Stimulated activated naive B cell treated with anti-CD40 and anti-IgM and Interleukin-4, amounts not matched to agents 10 μg/mL and 1 μg/mL and 100 μg/mL, for 72 hours (primary cell): Measurements from ENCODE around the gene ZNF800.
"Not testable (repeated sequence)": the region's sequence is repeated elsewhere in the genome, so short reads cannot be mapped to it uniquely, and the experiment has no call there.

Source experiments
- ATAC-seq, 2 donors: fragments of 150-1000 bp; cut with Tn5 transposase; replicated peaks; 2 replicates each; pipeline ENCODE4 v1.10.0; 2021; ENCODE audit warnings: moderate library complexity in 1 of 2
- DNase-seq: peaks from one replicate; pipeline ENCODE4 v3.0.0; 2021
- H3K27ac Mint-ChIP-seq: one replicate; pipeline ENCODE4 v1.8.0; 2022; ENCODE audit warnings: mild to moderate bottlenecking, mixed read lengths
- H3K27me3 Mint-ChIP-seq, 2 donors: one replicate each; pipeline ENCODE4 v1.8.0; 2022; ENCODE audit warnings: mixed read lengths in 2 of 2
- H3K36me3 Mint-ChIP-seq, 2 donors: one replicate each; pipeline ENCODE4 v1.8.0; 2022; ENCODE audit warnings: mixed read lengths in 2 of 2, mild to moderate bottlenecking in 1 of 2
- H3K4me1 Mint-ChIP-seq, 2 donors: one replicate each; pipeline ENCODE4 v1.8.0; 2022; ENCODE audit warnings: mixed read lengths in 2 of 2, mild to moderate bottlenecking in 1 of 2
- H3K4me3 Mint-ChIP-seq, 2 donors: one replicate each; pipeline ENCODE4 v1.8.0; 2022; ENCODE audit warnings: mild to moderate bottlenecking in 2 of 2, mixed read lengths in 2 of 2, moderate library complexity in 1 of 2
- H3K9me3 Mint-ChIP-seq, 2 donors: one replicate each; pipeline ENCODE4 v1.8.0; 2022; ENCODE audit warnings: mixed read lengths in 2 of 2, mild to moderate bottlenecking in 1 of 2

Gene ZNF800

DNA sequence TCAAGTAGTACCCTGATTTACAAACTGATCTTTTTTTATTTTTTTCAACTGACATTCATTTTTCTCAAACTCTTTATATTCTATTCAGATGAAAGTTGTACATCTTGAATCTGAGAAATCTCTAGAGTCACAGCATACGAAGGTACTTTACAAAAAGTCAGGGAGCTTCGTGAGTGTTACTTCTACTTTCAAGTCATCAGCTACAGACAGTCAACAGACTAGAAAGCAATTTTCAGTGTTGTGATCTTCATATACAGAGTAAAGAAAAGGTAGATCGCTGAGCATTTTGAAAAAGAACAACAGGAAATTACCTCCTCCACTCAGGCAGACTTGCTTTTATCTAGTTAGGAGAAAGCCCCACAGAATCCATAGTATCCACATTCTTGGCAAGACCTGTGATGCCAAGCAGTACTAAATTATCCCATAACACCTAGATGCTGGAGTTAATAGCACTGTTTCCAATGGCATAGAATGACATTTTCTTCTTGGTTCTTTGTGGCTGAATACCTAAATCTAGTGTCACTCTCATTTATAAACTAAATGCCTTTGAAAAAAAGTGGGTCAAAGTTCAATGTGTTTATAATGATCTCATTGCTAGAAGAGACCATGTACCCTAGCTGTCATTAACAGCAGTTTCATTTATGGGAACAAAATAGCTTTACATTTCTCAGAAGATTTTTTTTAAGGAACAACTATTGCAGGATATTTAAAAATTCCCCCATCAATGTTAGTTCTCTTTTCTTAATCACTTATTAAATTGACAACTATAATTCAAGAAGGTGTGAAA is 12.0 kb upstream of the ZNF800 start:
- no peak for DNase-seq

DNA sequence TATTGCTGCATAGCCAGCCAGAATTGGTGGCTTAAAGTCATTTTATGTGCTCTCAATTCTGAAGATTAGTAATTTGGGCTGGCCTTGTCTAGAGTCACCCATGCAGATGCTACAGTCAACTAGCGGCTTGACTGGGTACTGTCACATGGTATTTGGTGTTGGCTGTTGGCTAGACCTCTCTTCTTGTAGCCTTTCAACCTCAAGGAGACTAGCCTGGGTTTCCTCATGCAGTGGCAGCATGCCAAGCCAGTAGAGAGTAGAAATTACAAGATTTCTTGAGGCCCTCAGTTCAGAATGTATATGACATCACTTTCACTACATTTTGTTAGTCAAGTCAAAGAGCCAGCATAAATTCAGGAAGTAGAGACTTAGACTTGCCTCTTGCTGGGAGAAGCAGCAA is 3.7 kb upstream of the ZNF800 start:
- Mint-ChIP-seq H3K27me3 (peaks cover 3 to 9% of the 10 kb centered on the region in 2 donors), H3K4me3 (no peak overlapping the region), H3K27ac (no peak overlapping the region), H3K9me3 (peaks cover 4 to 5% of the 10 kb centered on the region in 2 donors), H3K4me1 (peaks cover 10 to 16% of the 10 kb centered on the region in 2 donors), H3K36me3 (peaks cover 0 to 6% of the 10 kb centered on the region in 2 donors)
- DNase-seq (no peak), ATAC-seq (no peak)

More for the DNA sequence above, 12.0 kb upstream of the ZNF800 start:
- peaks cover 3 to 6% of the 10 kb centered on the region in 2 donors for H3K4me1 Mint-ChIP-seq
- H3K4me3 Mint-ChIP-seq, result no peak overlapping the region
- H3K36me3 Mint-ChIP-seq, result no peaks in the 10 kb centered on the region
- no peak overlapping the region for H3K27ac Mint-ChIP-seq
- no peak for ATAC-seq
- H3K9me3 Mint-ChIP-seq, result peaks cover 0 to 1% of the 10 kb centered on the region in 2 donors
- H3K27me3 Mint-ChIP-seq, result peaks cover 9 to 13% of the 10 kb centered on the region in 2 donors

DNA sequence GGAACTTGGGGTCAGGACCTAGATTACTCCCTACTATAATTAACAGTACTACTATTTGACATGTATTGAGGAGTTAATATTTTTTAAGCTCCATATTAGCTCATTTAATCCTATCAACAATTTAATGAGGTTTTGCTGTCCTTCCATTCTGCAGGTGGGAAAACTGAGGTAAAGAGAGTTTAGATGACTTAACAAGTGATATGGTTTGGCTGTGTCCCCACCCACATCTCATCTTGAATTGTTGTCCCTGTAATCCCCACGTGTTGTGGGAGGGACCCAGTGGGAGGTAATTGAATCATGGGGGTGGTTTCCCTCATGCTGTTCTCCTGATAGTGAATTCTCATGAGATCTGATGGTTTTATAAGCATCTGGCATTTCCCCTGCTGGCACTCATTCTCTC is 2.6 kb upstream of the ZNF800 start:
- H3K27ac Mint-ChIP-seq, ATAC-seq, DNase-seq, H3K4me3 Mint-ChIP-seq, H3K9me3 Mint-ChIP-seq, H3K27me3 Mint-ChIP-seq: not testable (repeated sequence)
- peaks cover under 1 to 12% of the 10 kb centered on the region in 2 donors for H3K36me3 Mint-ChIP-seq
- peaks cover 13 to 26% of the 10 kb centered on the region in 2 donors for H3K4me1 Mint-ChIP-seq

DNA sequence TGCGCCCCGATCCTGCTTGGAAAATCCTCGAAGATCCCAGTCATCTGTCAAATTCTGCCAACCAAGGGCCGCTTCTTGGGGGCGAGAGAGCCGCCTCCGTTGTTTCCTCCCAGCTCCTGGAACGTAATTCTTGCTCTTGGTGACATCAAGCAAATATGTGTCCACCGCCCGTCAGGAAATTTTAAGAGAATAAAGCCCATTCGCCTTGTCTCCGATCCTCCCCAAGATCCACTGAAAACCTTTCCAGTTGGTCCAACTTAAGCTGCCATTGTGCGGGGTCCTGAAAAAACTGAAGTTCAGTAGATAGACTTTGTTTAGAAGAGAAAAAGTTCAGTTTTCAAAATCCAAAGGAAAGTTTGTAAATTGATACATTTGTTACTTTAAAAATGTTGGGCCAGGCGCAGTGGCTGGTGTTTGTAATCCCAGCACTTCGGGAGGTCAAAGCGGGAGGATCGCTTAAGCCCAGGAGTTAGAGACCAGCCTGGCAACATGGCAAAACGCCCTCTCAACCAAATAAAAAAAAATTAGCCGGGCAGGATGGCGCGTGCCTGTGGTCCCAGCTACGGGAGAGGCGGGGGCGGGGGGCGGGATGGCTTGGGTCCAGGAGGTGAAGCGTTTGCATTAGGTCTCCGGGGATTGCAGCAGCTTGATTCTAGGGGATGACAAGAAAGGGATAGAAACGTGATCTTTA is 1.0 kb upstream of the ZNF800 start:
- ATAC-seq (no peak), DNase-seq (no peak)
- Mint-ChIP-seq H3K36me3 (peaks cover 8 to 28% of the 10 kb centered on the region in 2 donors), H3K27me3 (no peaks in the 10 kb centered on the region), H3K4me3 (peak overlapping the region; percentile 94 to 99), H3K9me3 (peaks cover 4 to 5% of the 10 kb centered on the region in 2 donors), H3K27ac (peak overlapping the region; percentile 99), H3K4me1 (peaks cover 22 to 42% of the 10 kb centered on the region in 2 donors)

DNA sequence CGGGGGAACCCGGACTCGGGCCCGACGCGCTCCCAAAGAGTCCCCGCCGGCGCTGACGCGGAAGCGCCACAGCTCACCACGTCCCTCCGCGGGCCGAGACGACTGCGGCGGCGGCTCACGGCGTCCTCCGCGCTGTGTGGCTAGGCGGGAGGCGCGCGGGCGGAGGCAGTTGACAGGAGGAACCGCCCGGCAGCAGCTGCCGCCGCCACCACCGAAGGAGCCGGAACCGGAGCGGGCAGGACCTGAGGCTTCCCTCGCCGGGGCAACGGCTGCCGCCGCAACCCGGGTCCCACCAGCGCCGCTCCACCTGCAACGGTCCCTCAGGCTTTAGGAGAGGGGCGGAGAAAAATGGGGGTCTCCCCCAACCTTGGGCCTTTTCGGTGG is 334 bp downstream of the ZNF800 start:
- ATAC-seq, result peak; percentile 70 to 76
- Mint-ChIP-seq H3K9me3 (peaks cover 4 to 5% of the 10 kb centered on the region in 2 donors), H3K27ac (peak overlapping the region; percentile 99), H3K36me3 (peaks cover 15 to 39% of the 10 kb centered on the region in 2 donors), H3K4me1 (peaks cover 29 to 55% of the 10 kb centered on the region in 2 donors), H3K4me3 (peak overlapping the region; percentile 94 to 99), H3K27me3 (no peaks in the 10 kb centered on the region)
- peak; percentile 69 for DNase-seq

DNA sequence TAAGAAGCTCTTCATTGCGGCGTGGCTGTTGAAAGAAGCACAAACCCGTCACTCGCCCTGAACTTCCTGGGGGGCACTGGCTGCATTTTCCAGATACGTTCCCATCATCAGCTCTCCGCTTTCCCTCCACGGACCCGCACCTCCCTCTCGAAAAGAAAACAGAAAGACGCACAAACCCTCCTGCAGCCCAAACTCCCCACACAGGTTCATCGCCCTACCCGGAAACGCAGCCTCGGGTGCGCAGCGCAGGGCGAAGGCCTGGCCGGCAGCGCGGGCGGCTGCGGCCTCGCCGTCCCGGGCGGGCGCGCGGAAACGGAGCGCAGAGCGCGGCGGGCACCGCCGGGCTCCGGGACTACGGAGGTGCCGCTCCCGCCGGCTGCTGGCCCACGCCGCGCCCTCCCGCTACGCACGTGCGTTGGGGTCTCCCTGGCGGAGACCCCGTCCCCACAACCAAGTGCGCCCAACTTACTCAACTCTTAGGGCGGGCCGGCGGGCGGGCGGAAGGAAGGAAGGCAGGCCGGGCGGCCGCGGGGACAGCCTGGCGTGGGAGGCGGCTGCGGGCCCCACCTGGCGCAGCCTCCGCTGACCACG is 822 bp downstream of the ZNF800 start:
- Mint-ChIP-seq H3K9me3 (peaks cover 4 to 5% of the 10 kb centered on the region in 2 donors), H3K4me1 (peaks cover 29 to 55% of the 10 kb centered on the region in 2 donors), H3K36me3 (peaks cover 15 to 39% of the 10 kb centered on the region in 2 donors), H3K27me3 (no peaks in the 10 kb centered on the region), H3K4me3 (peak overlapping the region; percentile 94 to 99), H3K27ac (peak overlapping the region; percentile 99)
- peak; percentile 38 to 45 for ATAC-seq
- peak; percentile 31 for DNase-seq

DNA sequence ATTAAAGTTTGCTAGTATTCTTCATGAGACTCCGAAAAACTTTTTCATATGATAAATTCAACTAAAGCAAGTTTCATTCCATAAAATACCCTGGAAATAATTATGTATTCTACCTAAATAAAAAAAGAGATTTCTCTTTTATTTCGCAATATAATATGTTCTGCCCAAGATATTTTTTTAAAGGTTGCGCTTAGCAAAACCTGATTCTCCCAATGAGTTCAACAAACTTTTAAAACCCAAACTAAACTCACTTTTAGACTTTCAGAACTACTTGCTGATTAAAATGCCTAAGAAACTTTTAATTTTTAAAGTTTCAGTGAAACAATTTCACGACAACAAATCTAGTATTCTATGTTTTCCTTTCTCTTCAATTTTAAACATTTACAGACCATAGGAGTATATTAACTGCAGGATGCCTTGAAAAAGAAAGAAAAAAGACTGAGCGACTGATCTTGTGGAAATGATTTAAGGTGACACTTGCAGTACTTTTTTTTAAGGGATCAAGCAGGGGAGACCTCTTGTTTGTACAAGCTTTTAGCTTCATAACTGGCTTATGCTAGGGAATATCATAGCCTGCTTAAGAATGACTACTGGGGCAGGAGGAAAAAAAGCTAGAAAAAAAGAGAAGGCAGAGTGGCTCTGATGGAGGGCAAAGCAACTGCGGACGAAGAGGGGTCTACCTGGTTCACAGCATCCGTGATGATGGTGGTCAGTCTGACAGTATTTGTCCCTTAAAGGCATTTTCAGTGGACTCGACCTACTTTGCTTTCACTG is 1.5 kb downstream of the ZNF800 start:
- no peak for DNase-seq

DNA sequence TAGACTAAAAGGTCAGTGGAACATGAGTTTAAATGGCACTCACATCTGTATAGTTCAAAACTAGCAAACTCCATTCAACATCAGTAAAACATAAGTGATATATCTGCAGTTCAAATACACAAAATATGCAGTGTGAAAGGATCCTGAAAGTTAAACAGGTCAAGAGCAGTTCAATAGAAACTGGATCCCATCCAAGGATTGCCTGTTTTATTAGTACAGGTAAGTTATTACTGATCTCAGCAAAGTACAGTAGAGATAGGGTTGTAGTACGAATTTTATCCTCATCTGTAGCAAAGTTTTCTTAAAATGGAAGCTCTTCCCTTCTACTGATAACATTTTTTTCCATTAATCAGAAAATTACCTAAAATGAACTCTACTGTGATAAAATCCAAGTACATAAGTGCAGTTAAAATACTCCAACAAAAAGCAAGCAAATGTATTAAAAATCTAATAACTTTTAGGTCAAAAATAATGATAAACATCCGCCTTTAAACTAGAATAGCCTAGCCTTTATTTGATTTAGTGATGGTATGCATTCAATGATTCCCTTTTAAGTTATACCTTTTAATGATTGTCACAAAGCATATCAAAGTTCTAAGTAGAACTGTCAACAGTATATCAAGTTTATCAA is 2.2 kb downstream of the ZNF800 start:
- ATAC-seq (no peak), DNase-seq (no peak)
- H3K27ac Mint-ChIP-seq, result no peak overlapping the region
- H3K4me1 Mint-ChIP-seq, result peaks cover 30 to 51% of the 10 kb centered on the region in 2 donors
- no peaks in the 10 kb centered on the region for H3K27me3 Mint-ChIP-seq
- H3K4me3 Mint-ChIP-seq, result peak overlapping the region; percentile 11 to 44
- peaks cover 15 to 42% of the 10 kb centered on the region in 2 donors for H3K36me3 Mint-ChIP-seq
- H3K9me3 Mint-ChIP-seq, result peaks cover 2% of the 10 kb centered on the region in 2 donors

More for the DNA sequence above, 1.5 kb downstream of the ZNF800 start:
- Mint-ChIP-seq H3K27ac (peak overlapping the region; percentile 98), H3K36me3 (peaks cover 15 to 39% of the 10 kb centered on the region in 2 donors), H3K27me3 (no peaks in the 10 kb centered on the region), H3K4me3 (peak overlapping the region; percentile 94 to 99), H3K9me3 (peaks cover 4 to 5% of the 10 kb centered on the region in 2 donors), H3K4me1 (peaks cover 29 to 55% of the 10 kb centered on the region in 2 donors)
- no peak for ATAC-seq

DNA sequence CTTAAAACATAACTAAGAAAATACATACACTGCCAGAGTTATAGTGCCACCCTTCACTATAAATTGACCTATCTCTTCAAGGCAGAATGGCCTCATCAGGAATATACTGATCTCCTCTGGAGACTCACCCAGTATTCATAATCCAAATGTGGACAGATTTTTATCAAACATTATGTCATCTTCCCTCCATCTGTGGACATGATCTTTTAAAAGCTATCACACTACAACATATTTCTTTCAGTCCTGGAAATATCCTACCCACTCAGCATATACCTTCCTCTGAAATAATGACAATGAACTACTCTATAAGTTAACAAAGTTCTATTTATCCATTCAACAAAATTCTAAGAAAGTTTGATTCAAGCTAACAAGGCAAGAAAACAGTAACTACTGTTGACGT is 3.2 kb downstream of the ZNF800 start:
- no peak for ATAC-seq

DNA sequence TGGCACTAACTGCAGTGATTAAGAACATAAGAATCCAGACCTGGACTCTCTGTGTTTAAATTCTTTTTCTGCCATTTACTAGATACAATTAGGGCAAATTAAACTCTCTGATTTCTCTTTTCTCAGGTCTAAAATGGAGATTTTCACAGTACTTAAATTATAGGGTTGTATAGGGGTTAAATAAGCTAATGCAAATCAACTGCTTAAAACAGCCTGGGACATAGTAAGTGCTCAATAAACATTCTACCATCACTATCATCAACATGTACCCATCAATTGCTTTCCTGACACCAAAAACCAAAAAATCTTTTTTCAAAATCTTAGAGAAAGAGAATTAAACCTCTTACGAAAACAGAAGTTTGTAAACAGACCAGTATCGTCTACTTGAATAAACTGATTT is 4.5 kb downstream of the ZNF800 start:
- Mint-ChIP-seq H3K4me3 (no peak overlapping the region), H3K4me1 (peaks cover 30 to 49% of the 10 kb centered on the region in 2 donors), H3K36me3 (peaks cover 20 to 47% of the 10 kb centered on the region in 2 donors), H3K9me3 (no peaks in the 10 kb centered on the region), H3K27me3 (no peaks in the 10 kb centered on the region), H3K27ac (no peak overlapping the region)
- ATAC-seq (no peak), DNase-seq (no peak)

More for the DNA sequence above, 3.2 kb downstream of the ZNF800 start:
- Mint-ChIP-seq H3K4me3 (no peak overlapping the region), H3K27ac (no peak overlapping the region), H3K27me3 (no peaks in the 10 kb centered on the region), H3K9me3 (no peaks in the 10 kb centered on the region), H3K4me1 (peaks cover 30 to 49% of the 10 kb centered on the region in 2 donors), H3K36me3 (peaks cover 15 to 42% of the 10 kb centered on the region in 2 donors)
- DNase-seq, result no peak

DNA sequence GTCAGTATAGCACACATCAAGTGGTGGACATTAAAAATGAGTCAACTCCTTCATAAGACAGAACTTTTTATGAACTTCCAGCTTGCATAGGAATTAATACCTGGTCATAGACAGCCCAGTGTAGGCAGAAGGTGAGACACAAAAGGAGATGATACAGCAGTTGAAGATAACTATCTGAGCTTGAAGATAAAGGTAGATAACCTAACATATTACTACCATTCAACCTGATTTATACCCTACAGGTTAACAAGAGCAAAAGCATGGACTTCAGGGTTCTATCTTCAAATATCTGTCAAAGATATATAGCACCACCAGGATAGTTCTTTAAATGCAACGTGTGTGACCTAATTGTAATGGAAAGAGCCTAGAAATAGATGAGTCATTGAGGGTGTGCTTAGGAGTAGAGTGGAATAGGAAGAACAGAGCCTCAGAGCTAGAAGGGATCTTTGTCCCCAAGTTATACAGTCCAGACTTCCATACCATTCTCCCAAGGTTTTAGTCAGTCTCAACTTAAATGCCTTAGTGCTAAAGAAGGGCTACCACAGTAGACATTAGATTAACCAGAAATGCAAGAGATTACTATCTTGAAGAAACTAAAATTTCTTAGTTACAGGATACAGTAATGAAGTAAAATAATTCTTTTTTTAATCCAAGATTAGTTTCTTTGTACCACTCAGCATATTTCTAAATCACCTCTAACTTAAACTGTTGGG is 9.2 kb downstream of the ZNF800 start:
- DNase-seq (no peak), ATAC-seq (peak; percentile 46 to 64)
- Mint-ChIP-seq H3K4me3 (peak overlapping the region; percentile 29 to 37), H3K27ac (no peak overlapping the region), H3K4me1 (peaks cover 31 to 58% of the 10 kb centered on the region in 2 donors), H3K9me3 (no peaks in the 10 kb centered on the region), H3K36me3 (peaks cover 15 to 39% of the 10 kb centered on the region in 2 donors), H3K27me3 (no peaks in the 10 kb centered on the region)

DNA sequence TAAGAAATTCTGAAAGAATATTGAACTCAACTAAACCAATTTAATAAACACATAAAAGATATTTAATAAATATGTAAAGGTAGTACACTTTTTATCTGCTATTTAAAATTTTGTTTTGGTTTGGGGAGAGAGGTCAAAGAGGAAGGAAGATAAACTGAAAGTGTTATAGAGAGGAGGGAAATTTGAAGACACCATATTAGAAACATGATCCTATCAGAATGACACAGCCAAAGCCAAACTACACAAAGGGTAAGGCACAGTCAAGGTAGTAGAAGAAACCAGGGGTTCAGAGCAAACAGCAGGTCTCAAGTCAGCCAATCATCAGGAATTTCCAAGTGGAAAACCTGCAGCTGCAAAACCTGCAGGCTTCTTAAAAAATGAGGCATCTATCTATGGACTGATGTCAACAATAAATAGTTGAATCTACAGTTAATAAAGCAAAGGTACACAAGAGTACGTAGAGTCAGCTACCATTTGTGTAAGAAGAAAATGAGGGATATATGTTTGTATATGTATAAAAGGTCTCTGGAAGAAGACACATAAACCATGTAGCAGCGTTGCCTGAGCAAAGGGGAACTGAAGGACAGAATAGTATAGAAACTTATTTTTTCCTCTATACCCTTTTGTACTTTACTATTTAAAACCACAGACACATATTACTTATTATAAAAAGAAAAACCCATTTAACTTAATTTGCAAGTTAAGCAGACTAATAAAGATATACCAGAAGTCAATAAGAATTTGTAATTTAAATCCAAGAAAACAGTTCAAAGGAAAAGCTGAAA is 10.0 kb downstream of the ZNF800 start:
- no peaks in the 10 kb centered on the region for H3K9me3 Mint-ChIP-seq
- DNase-seq (no peak), ATAC-seq (peak; percentile 73 to 76)
- peak overlapping the region; percentile 11 for H3K27ac Mint-ChIP-seq
- no peaks in the 10 kb centered on the region for H3K27me3 Mint-ChIP-seq
- H3K4me3 Mint-ChIP-seq, result peak overlapping the region; percentile 5 to 26
- H3K4me1 Mint-ChIP-seq, result peaks cover 26 to 57% of the 10 kb centered on the region in 2 donors
- peaks cover 12 to 32% of the 10 kb centered on the region in 2 donors for H3K36me3 Mint-ChIP-seq
